Fibroblast of skin of abdomen (primary cell): Measurements from ENCODE around the gene BDP1. TPM values are rescaled to one million over a fixed set of nuclear protein-coding genes. Genes with fewer than 3 reads are reported as not detected.
"Not testable (repeated sequence)": the region's sequence is repeated elsewhere in the genome, so short reads cannot be mapped to it uniquely, and the experiment has no call there.

Source experiments
- DNase-seq: peaks from one replicate; pipeline ENCODE4 v3.0.0-alpha.2; 2013
- polyA plus RNA-seq, 2 experiments: library from polyadenylated mRNA; unstranded; fragments of 120-200 nt; gene quantifications; one replicate each; pipeline ENCODE4 v1.2.1, GENCODE V29; 2013; ENCODE audit not compliant: insufficient read length in 2 of 2

Gene BDP1, protein sequence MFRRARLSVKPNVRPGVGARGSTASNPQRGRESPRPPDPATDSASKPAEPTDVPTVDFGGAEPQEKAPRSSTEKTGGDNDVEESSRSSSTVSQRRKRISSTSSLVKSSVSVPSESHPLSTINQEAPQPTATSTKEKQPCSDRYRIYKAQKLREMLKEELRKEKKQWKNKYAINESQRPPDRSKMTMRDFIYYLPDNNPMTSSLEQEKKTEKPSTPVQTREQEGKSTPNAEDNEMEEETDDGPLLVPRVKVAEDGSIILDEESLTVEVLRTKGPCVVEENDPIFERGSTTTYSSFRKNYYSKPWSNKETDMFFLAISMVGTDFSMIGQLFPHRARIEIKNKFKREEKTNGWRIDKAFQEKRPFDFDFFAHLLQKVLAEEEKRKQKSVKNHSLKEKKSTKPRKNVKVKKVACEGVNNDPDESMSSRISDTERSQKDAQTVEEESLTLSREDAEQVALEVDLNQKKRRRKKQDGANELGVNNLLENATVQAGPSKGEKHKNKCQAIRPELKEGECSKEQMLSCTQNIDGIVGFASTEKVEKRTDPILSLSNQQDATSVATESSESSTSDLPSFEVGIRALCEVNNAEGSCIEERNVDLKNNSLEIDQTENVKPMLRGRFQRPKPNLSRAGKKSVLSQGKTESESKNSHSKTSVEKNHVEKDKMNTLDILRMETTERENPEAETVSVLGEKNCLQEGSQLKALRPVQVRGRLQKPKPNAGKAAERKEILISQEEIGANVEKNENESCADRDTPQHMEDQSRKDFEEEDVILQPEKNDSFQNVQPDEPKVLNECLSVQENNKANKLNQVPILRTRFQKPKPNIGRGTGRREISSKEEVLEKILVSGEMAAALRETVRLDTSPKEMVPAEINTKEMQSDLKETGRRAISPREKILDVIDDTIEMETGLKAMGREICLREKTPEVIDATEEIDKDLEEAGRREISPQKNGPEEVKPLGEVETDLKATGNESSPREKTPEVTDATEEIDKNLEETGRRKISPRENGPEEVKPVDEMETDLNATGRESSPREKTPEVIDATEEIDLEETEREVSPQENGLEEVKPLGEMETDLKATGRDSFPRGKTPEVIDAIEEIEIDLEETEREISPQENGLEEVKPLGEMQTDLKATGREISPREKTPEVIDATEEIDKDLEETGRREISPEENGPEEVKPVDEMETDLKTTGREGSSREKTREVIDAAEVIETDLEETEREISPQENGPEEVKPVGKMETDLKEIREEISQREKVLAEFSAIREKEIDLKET (N-terminal part only)
- polyA plus RNA-seq (2013, experiment 1 of 2; ENCODE audit: insufficient read length), result 12.9 TPM
- 13.6 TPM for polyA plus RNA-seq (2013, experiment 2 of 2; ENCODE audit: insufficient read length)

- peak; percentile 93 for DNase-seq
These were observed at the start of gene BDP1 for GRCh38 chr5:71455427-71456361. Gene BDP1 (plus strand): TSS chr5:71455651. CDS start chr5:71455878, 227 bp downstream.

GRCh38 chr5:71410088-71410487, 45.4 kb upstream of the BDP1 start:
- DNase-seq, result not testable (repeated sequence)

DNA sequence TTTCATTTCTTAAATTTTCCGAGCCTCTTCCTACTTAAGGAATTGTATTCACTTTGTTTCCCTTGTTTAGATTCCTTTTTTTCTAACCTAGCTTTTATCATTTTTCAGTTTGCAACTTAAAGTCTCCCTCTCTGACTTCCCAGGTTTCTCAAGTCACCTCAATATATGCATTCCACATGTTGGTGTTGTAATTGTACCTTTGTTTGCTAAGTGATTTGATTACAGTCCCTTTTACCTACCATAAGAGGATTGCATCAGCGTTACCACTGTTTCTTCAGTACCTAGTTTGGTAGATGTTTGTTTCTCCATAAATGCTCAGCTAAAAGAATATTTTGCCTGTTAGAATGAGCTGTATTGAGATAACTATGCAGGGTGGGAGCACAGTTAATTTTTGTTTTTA, 39.8 kb upstream of the BDP1 start:
- not testable (repeated sequence) for DNase-seq

GRCh38 chr5:71418026-71418425, 37.4 kb upstream of the BDP1 start:
- DNase-seq, result not testable (repeated sequence)

GRCh38 chr5:71421278-71421677, 34.2 kb upstream of the BDP1 start:
- not testable (repeated sequence) for DNase-seq

DNA sequence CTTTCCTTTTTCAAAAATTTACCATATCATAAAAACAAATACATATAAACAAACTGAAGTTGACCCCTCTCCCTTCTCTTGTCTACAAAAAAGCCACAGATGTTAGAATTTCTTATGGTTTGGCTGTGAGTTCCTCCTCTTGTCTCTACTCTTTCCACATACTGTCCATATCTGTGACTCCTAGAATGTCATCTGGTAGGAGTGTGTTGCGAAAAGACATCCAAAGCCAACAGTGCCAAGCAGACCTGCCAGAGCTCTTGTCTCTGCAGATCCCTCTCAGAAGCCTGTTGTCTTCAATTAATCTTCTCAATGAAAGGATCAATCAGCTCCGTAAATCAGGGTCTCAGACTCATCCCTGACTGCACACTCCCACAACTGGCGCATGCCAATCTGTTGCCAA, 31.6 kb upstream of the BDP1 start:
- not testable (repeated sequence) for DNase-seq

GRCh38 chr5:71426686-71427474, 28.6 kb upstream of the BDP1 start:
- DNase-seq, result not testable (repeated sequence)

DNA sequence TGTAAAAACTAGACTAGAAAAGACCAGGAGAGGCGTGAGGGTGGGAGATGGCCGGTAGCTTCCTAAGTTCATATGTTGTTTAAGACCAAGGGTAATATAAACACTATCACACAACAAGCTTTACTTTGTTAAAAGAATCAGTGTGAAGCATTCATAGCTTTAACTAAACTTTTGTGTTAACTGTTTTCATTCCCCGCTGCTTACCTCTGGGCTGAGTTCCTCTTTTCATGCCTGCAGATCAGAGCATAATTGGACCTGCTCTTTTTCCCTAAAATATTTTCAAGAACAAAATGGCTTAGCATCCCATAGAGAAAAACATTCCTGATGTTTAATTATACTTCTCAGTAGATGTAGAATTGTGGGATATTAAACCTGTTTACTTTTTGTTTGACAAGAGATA, 23.0 kb upstream of the BDP1 start:
- not testable (repeated sequence) for DNase-seq

GRCh38 chr5:71434825-71435224, 20.6 kb upstream of the BDP1 start:
- DNase-seq, result not testable (repeated sequence)

- not testable (repeated sequence) for DNase-seq
These were observed 13.9 kb upstream of the BDP1 start for GRCh38 chr5:71441564-71441963.

GRCh38 chr5:71443891-71444290, 11.6 kb upstream of the BDP1 start:
- not testable (repeated sequence) for DNase-seq

GRCh38 chr5:71445015-71445414, 10.4 kb upstream of the BDP1 start:
- not testable (repeated sequence) for DNase-seq

DNA sequence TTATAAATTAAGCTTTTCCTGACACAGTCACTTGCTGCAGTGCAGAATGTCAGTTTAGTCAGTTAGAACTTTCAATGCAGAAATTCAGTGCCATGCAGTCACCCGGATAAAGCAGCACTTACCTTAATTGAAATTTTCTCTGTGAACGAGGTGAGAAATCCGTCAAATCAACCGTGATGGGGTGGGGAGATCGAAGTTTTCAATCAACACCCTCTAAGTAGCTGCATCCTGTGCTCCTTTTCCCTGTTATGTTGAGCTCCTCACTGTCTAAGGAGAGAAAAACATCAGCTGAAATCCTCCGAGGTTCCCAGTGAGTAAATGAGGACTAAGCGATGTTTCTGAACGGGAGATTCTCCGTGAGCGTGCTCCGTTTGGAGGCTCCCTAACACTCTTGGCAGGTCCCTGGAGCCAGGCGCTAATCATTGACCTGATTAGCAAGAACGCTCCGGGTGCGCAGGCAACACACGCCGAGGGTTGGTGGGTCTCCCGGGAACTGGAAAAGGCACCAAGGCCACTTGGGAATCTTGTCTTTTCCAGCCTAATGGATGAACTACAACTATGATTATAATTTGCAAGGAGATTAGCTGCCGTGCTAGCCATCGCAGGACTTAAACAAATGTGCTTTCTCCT, 9.8 kb upstream of the BDP1 start:
- not testable (repeated sequence) for DNase-seq

DNA sequence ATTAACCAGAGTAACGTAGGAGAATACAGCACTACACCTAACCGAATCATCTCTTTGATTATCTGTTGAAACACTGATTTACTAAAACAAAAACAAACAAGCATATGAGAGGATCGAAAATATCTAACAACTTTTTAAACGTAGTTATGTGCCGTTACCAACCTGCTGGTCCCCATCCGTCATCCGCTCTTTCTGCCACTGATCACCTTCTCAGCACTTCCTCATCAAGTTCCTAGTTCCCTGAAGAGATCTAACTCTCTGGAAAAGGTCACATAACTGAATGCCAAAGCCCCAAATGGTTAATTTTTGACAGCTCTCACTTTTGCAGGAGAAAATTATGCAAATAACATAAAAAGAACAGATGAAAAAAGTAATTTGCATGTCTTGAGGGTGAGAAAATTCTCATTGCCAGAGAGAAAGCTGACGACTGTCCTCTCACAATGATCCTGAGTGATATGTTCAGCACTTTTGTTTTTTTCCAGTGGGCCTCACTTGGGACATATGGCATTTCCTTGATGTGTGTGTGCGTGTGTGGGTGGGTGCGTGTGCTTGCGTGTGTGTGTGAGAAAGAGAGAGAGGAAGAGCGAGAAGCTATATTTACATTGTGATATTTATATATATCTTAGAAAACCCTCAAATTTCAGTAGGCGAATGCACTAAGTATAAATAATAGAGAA, 8.8 kb upstream of the BDP1 start:
- not testable (repeated sequence) for DNase-seq

DNA sequence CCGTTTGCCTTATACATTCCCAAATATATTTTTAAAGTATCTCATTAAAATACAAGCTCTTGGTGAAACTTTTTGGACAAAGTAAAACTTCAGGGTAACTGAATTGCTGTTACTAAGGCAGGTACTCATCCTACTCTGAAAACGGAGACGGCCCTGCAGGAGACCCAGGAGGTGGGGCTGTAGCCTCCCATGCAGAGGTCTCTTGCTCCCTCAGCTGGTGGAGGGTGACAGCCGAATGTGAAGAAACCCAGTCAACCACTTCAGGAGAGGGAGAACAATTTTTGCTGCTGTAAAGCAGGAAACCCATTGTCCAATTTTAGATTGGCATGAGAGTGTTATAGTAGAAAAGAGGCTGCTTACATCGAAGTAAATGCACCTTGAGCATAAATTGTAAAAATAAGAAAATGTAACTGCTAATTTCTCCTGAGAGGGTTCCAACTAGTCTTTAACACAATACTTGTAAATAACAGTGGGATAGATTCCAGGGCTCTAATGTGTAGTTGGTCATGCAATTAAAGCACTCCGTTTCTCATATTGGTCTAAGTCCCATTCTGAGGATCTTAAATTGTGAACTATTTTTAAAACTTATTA, 8.1 kb upstream of the BDP1 start:
- DNase-seq, result peak; percentile 13

GRCh38 chr5:71452876-71453275, 2.6 kb upstream of the BDP1 start:
- no peak for DNase-seq

DNA sequence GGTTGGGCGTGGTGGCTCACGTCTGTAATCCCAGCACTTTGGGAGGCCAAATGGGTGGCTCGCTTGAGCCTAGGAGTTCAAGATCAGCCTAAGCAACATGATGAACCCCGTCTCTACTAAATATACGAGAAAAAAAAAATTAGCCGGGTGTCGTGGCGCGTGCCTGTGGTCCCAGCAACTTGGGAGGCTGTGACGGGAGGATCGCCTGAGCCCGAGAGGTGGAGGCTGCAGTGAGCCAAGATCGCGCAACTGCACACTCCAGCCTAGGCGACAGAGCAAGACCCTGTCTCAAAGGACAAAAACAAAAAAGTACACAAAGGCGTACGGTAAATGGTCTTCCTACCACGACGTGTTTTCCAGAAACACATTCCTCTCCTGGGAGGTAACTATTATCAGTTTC, 538 bp upstream of the BDP1 start:
- DNase-seq, result no peak

- DNase-seq, result no peak
These were observed 902 bp downstream of the BDP1 start for GRCh38 chr5:71456362-71456743.

- no peak for DNase-seq
These were observed 1.7 kb downstream of the BDP1 start for GRCh38 chr5:71457106-71457505.
